NCI-H748 (cell line): ENCODE measurements around the gene DDR1.
"Not testable (repeated sequence)": the region's sequence is repeated elsewhere in the genome, so short reads cannot be mapped to it uniquely, and the experiment has no call there.

Source experiments
- DNase-seq: peaks from one replicate; lab custom pipeline; 2025; ENCODE audit not compliant: unreplicated experiment; lab: John Stamatoyannopoulos, UW

Gene DDR1

DNA sequence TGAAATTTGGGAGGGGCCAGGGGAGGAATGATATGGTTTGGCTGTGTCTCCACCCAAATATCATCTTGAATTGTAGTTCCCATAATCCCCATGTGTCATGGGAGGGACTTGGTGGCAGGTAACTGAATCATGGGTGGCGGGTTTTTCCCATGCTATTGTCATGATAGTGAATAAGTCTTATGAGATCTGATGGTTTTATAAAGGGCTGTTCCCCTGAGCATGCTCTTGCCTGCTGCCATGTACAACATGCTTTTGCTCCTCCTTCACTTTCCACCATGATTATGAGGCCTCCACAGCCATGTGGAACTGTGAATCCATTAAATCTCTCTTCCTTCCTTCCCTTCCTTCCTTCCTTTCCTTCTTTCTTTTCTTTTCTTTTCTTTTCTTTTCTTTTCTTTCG lies 31.9 kb upstream of the DDR1 start:
- not testable (repeated sequence) for DNase-seq

DNA sequence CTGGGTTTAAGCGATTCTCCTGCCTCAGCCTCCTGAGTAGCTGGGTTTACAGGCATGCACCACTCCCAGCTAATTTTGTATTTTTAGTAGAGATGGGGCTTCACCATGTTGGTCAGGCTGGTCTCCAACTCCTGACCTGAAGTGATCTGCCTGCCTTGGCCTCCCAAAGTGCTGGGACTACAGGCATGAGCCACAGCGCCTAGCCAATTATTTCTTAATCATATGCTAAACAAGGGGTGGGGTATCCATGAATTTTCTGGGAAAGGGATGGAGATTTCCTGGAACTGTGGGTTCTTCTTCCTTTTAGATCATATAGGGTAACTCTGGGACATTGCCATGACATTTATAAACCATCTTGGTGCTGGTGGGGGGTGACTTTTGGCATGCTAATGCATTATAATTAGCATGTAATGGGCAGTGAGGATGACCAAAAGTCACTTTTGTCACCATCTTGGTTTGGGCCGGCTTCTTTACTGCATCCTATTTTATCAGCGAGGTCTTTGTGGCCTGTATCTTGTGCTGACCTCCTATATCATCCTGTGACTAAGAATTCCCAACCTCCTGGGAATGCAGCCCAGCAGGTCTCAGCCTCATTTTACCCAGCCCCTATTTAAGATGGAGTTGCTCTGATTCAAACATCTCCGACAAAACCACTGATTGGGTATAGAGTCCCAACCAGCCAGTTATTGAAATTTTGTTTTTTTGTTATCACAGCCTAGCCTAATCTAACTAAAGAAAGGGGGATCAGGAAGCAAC lies 29.9 kb upstream of the DDR1 start:
- DNase-seq = no peak

DNA sequence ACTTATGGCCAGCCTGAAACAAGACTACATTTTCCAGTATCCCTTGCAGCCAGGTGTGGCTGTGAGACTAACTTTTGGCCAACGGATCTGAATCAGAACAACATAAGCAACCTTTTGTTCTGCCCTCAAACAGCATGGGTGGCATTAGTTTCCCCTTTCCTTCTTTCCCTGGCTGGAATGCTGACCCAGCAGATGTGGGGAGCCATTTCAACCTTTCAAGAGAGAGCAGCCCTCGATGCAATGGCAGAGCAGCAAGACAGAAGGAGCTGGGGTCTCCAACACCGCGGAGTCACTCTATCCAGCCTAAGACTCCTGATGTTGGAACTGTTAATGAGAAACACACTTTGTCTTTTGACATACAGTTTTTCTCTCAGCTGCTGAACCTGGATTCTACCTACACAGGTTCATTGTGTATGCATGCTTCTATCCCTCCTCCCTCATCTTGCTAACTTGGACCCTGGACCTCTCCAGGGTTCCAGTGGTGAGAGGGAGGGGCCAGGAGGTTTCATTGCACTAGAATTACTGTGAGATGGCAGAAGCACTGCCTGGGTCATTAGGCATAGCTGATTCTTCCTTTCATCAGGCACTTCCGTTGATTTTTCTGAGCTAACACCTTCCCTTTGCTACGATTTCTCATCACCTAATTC lies 28.8 kb upstream of the DDR1 start:
- DNase-seq = no peak

DNA sequence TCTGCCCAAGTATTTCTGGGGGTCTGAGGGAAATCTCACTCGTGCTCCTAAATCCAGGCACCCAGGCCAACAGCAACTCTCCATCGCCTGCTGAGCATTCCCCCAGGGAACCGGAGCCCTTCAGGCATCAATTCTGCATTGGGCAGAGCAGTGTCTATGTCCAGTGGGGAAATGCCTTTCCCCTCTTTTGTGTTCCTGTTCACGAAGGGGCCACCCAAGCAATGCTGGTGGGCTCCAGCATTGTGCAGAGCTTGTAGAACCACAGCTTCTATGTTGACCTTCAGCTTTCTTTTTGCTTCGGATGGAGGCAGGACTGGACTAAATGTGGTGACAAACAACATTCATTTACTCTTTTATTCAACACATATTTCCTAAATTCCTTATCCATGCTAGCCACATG lies 27.2 kb upstream of the DDR1 start:
- no peak for DNase-seq

DNA sequence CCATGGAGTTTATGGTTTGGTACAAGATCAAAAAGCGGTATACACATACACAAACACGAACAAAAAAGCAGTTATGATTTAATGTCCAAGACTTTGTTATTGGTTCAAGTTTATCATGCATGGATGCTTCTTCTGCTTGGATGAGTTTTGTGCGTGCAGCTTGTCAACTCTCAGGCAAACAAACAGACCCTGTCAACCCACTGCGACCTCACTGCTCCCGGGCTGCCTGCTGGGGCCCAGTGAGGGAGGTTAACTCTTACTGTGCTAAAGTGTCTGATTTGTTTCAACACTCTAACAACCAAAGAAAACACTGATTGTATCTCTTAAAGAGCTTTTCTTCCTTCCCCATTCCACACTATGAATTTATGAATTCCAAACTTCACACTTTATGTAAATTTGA lies 26.8 kb upstream of the DDR1 start:
- no peak for DNase-seq

GRCh38 chr6:30859726-30860125 lies 24.6 kb upstream of the DDR1 start:
- not testable (repeated sequence) for DNase-seq

GRCh38 chr6:30861257-30862048 lies 22.9 kb upstream of the DDR1 start:
- no peak for DNase-seq

DNA sequence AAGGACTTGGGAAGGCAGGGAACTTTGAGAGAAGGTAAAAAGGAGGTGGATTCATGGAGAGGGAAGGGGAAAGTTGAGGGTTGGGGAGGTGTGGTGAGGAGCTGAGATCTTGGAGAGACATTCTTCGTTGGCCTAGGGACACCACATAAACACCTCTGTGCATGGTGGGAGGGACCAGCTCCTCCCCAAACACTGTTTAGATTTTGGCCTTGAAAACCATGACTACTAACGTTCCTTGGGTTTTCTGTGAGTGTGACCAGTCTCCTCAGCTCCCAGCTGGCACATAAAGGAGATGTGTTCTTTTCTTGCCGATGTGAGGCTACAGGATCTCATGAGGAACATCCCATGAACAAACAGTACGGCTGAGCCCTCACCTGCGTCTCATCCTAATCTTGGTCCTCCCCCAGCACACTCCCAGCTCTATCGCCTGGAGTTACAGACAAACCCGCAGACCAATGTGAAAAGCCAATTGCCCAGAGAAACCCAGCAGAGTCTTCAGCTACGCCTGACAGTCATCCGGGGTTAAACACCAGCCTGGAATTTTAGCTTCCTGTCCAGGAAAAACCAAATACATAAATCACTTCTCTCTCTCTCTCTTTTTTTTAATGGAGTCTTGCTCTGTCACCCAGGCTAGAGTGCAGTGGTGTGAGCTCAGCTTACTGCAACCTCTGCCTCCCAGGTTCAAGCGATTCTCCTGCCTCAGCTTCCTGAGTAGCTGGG lies 22.0 kb upstream of the DDR1 start:
- no peak for DNase-seq

DNA sequence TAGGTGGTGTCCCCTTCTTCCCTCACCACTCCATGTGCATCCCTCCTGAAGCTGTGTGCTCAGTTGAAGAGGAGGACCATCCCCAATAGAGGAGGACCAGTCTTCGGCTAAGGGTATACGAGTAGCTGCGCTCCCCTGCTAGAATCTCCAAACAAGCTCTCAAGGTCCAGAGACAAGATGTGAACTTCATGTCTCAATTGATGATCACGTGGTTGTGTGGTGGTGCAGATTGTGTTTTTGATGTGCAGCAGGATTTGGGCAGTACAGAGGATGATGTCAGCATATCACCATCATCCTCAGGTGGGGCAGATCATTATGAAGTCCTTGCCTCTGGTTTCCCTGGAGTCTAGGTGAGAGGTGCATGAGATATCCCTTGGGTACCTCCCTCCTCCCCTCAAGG lies 20.0 kb upstream of the DDR1 start:
- DNase-seq = no peak

- DNase-seq = peak; percentile 47
Observed at GRCh38 chr6:30869241-30869749, 15.0 kb upstream of the DDR1 start.

GRCh38 chr6:30870546-30870945 lies 13.8 kb upstream of the DDR1 start:
- no peak for DNase-seq

GRCh38 chr6:30871592-30872183 lies 12.6 kb upstream of the DDR1 start:
- no peak for DNase-seq

DNA sequence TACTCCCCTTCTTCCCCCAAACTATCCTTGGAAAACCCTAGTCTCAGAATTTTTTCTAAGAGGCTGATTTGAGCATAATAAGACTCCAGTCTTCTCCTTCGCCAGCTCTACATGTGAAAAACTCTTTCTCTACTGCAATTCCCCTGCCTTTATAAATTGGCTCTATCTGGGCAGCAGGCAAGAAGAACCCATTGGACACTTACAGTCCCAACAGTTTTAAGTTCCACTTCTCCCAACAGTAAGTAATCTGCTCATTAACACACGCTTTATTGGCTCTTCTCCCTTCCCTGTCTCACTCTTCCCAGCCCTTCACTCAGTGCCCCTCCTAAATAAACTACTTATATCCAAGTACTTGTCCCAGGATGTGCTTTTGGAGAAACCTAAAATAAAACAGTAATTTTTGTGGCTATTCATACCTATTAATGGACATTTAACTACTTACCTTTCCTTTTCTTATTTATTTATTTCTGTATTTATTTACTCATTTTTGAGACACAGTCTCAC lies 11.1 kb upstream of the DDR1 start:
- no peak for DNase-seq

DNA sequence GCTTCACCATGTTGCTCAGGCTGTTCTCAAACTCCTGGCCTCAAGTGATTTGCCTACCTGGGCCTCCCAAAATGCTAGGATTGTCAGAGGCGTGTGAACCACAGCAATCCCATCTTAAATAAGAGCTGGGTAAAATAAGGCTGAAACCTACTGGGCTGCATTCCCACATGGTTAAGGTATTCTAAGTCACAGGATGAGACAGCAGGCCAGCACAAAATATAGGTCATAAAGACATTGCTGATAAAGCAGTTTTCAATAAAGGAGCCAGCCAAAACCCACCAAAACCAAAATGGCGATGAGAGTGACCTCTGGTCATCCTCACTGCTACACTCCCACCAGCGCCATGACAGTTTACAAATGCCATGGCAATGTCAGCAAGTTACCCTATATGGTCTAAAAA lies 10.5 kb upstream of the DDR1 start:
- not testable (repeated sequence) for DNase-seq

GRCh38 chr6:30875244-30876038 lies 8.9 kb upstream of the DDR1 start:
- peak; percentile 99 for DNase-seq

DNA sequence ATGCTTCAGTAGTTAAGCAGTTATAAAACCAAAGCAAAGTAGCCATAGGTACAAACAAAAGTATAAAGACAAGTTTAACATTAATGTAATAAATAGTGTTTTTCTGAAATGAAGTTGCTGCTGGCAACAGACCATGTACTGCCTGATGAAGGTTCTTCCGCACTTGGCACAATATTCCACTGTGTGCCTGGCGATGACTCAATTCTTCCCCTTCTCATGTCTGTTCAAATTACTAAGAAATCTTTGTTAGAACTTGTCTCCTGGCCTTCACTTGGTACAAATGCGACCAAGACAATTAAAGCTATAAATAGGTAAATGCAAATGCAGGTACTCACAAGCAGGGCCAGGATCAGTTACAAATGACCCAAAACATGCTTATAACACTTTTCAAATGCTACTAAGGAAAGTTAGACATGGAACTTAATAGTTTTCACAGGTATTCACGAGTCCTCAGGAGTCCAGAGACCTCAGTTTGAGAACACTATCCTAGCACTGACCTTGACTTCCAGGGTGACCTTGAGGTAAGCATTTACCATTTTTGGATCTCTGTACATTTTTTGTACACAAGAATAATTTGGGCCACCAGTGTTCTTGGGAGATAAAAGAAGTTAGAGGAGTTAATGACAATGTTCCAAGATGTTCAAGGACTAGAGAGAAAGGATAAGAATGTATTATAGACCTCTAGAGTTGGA lies 8.1 kb upstream of the DDR1 start:
- DNase-seq = no peak

- peak; percentile 94 for DNase-seq
Observed at GRCh38 chr6:30877419-30878262, 6.7 kb upstream of the DDR1 start.
